HG03097 (cell line): ENCODE data around the gene COL6A1.
"Not testable (repeated sequence)": the region's sequence is repeated elsewhere in the genome, so short reads cannot be mapped to it uniquely, and the experiment has no call there.

Experiments
- ATAC-seq: cut with Tn5 transposase; IDR thresholded peaks from one replicate; pipeline ENCODE4 v1.9.1; 2021; ENCODE audit not compliant: unreplicated experiment, low FRiP score

COL6A1 gene

DNA sequence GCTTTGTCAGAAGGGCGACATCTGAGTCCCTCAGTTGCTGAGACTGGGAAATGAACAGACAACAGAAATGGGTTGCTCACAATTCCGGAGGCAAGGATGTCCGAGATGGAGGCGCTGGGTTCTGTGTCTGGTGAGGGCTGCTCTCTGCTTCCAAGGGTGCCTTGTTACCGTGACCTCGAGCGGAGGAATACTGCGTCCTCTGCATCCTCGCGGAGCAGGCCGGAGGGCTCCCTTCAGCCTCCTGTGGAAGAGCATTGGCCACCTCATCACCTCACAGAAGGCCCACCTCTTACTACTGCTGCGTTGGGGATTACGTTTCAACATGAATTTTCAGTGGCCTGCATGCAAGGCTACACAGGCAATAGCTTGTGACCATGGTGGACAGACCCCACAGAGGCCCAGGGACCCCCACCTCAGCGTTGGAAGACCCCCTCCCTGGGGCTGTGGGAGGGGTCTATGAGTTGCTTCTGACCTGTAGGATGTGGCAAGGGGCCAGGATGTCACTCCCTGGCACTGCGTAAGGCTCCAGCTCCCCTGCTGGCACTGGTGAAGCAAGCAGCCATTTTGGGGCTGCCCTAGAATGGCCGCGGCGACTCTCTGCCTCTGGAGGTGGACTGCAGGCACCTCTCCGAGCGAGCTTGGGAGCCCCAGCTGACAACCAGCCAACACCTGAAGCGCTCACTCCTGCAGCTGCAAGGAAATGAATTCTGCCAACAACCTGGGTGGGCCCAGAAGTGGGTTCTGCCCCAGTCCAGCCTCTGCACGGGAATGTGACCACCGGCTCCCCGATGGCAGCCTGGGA, 36.3 kb upstream of the COL6A1 start:
- ATAC-seq = no peak

- no peak for ATAC-seq
Observed at GRCh38 chr21:45945868-45946210, 35.7 kb upstream of the COL6A1 start.

GRCh38 chr21:45947296-45947695, 34.3 kb upstream of the COL6A1 start:
- no peak for ATAC-seq

DNA sequence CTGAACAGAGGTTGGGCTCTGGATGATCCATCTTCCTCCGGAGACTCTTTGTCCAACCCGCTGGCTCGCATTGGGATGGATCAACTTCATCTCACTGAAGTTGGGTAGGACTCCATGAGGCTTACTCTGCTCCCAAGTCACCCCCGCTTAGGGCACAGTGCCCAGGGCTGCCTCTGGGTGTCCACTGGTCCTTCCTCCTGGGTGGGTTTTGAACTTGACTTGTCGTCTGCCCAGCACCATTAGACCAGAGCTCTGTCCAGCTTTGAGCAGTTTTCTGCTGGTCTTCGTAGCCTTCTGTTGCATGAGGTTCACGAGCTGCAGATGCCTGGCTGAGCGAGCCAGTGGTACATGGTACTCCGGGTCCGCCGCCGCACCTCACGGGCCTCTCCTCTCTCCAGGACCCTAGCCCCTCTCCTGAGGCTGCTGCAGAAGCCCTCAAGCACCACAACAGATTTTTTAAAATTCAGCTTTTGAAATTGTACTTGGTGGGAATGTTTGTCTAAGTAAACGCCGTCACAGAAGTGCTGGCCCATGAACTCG, 33.8 kb upstream of the COL6A1 start:
- no peak for ATAC-seq

DNA sequence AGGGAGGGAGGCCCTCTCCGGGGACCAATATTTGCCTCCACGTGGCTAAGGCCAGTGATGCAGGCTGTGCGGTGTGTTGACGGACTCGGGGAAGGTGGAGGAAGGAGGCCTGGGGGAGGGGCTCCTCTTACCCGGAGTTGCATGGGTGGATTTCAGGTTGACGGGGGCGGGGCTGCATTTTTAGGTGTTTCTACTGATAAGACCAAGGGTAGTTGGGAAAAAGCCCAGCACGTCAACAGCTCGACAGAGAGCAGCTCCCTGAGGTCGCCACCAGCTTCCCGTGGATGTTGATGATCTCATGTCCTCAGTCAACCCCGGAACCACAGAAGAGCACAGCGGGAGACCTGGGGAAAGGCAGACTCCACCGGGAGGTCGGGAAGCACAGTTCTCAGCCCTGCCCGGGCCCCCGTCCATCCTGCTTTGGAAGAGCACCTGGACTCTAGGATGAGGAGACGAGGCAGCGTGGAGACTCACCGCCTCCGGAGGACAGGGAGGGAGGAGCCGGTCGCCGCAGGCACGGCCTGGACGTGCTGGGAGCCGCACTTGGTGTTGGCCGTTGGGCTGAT, 32.9 kb upstream of the COL6A1 start:
- ATAC-seq = no peak

DNA sequence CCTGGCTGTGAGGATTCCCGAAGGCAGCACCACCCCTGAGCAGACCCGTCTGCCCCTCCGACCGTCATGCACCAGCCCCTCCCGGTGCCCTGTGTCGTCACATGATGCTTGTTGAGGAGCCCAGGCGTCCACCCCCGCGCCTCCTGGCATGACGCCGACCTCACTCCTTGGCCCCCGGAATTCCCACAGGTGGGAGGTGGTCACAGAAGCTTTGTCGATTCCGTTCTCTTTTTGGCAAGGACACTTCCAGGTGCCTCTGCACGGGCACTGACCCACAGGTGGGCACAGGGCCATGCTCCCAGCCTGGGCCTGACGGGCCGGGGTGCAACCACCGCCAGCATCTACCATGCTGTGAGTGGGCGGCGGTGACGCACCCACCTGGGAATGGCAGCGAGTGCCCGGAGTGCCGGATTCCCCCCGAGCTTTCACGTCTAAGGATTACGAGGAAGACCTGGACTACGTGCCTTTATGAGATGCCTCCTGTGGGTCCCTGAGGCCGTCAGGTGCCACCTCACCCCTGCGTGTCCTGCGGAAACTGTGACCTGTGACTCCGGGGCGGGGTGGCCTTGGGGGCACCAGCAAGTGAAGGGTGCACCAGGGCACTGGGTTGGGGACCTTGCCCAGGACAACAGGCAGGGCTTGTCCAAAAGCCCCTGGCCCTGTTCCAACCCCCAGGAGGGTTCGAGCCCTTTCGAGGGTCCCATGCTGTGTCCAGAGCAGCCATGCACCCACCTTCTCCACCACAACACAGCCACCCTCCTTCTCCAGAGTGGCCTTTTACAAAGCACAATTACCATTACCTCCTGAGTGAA, 31.4 kb upstream of the COL6A1 start:
- no peak for ATAC-seq

DNA sequence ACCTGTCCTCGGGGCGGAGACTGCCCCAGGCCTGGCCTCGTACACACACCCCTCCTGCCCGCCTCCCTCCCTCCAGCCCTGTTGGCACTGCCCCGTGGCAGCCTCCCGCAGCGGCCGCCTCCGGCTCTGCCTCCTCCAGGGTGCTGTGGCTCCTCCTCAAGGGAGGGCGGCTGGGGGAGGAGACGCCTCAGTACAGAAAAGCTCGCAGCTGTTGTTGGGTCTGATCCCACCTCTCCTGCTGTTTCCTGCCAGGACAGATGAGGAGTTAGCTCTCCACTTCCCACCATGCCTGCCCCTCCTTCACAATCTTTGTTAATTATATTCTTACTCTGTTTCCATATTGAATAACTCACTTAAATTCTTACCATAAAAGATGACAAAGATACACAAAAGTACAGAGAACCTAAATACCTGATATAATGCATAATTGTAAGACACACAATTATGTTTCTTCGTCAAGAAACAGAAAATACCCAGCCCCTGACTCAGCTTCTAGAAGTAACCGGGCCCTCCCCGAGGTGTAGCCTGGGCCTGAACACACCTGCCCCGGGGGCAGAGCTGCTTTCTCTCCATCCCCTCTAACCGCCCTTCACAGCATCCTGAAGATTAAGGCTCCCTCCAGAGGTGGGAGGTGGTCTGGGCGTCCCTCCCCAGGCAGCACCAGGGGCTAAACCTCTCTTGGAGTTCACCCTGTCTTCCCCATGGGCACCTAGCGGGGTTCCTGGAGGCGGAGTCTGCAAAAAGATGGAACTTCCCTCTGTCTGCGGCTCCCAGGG, 30.6 kb upstream of the COL6A1 start:
- no peak for ATAC-seq

GRCh38 chr21:45951676-45952075, 29.9 kb upstream of the COL6A1 start:
- ATAC-seq = no peak

GRCh38 chr21:45952527-45952926, 29.0 kb upstream of the COL6A1 start:
- ATAC-seq = not testable (repeated sequence)

DNA sequence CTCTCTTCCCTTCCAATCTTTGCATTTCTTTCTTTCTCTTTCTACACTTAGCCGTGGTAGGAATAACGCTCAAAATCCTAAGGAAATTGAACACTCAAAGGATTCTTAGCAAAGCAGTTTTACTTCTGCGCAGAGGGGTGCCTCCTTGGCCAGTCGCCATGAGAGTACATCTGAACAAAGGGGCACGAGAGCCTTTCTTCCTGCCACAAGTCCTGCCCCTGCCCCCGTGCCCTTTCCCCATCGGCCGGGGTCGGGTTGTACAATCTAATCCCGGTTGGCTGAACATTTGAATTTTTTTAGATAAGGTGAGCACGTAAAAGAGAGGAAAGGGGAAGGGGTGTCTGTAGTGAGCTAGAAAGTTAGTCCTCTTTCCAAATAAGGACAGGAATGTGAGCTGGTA, 28.6 kb upstream of the COL6A1 start:
- no peak for ATAC-seq

GRCh38 chr21:45954261-45954660, 27.3 kb upstream of the COL6A1 start:
- no peak for ATAC-seq

DNA sequence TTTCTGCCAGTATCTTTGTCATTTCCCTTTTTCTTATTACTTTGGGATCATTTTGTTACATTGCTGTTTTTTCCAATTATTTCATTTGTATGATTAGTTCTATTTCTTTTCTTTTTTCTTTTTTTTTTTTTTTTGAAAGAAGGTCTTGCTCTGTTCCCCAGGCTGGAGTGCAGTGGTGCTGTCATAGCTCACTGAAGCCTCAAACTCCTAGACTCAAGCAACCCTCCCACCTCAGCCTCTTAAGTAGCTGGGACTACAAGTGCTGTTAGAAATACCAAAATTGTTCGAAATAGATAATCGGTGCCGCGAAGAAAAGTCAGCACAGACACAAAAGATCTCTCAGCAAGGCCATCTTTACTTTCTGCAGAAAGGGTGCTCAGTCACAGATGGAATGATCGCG, 26.6 kb upstream of the COL6A1 start:
- no peak for ATAC-seq

DNA sequence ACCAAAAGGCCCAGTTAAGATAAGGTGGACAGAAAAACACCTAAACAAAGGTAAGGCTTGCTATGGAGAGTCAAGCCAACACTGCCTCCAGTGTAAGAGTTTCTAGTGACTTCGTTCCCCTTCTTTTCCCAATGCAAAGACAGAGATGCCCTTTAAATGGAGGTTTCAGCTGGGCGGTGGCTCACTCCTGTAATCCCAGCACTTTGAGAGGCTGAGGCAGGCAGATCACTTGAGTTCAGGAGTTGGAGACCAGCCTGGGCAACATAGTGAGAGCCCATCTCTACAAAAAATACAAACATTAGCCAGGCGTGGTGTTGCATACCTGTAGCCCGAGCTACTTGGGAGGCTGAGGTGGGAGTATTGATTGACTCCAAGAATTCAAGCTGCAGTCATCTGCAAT, 24.0 kb upstream of the COL6A1 start:
- no peak for ATAC-seq

GRCh38 chr21:45957981-45958600, 23.5 kb upstream of the COL6A1 start:
- ATAC-seq = no peak

DNA sequence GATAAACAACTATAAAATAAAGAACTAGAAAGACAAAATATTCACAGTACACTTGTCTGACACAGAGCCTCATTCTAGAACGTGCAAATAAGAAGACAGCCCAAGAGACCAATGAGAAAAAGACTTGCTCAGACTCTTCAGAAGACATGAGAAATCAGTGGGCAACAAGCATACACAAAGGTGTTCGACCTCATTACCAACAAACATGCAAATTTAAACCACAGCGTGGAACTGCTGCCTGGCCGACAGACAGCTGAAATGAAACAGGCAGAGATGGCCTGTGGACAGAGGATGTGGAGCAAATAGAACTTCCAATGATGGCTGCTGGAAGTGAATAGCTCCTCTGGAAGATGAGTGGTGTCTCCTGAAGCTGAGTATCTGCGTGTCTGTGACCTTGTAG, 22.4 kb upstream of the COL6A1 start:
- no peak for ATAC-seq

GRCh38 chr21:45959779-45960390, 21.7 kb upstream of the COL6A1 start:
- no peak for ATAC-seq

GRCh38 chr21:45961408-45961807, 20.2 kb upstream of the COL6A1 start:
- not testable (repeated sequence) for ATAC-seq

DNA sequence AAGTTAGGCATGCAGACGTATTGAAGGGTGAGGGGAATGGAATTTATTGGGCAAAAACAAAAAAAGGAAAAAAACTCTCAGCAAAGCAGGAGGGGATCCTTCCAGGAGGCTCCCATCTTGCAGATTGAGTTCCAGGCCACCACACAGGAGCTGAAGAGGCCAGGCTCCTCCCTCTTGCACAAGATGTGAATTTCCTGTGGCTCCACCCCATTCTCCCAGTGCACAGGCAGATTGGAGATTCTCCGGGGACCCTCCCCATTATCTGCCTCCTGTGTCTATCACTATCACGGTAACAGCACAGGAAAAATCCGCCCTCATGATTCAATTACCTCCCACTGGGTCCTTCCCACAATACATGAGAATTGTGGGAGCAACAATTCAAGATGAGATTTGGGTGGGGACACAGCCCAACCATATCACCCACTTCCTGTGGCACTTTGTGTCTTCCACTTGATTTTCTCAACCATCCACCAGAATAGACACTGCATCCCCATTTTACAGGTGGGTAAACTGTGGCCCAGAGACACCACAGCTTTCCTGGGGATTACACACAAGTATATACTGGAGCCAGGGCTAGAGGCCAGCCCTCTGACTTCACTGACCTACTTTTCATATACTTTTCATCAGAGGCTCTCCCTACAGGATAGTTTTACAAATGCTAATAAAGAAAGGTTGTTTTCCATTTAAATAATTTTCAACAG, 18.9 kb upstream of the COL6A1 start:
- ATAC-seq = no peak

- ATAC-seq = no peak
Observed at GRCh38 chr21:45963232-45963570, 18.4 kb upstream of the COL6A1 start.
